Activated CD8-positive, alpha-beta T cell treated with anti-CD3 and anti-CD28 coated beads for 36 hours (primary cell): ENCODE measurements around the gene LY6G6D. TPM values are rescaled to one million over a fixed set of nuclear protein-coding genes. Genes with fewer than 3 reads are reported as not detected.
A peak's percentile ranks its signal among the peaks of the same experiment; 100 is the strongest.

Experiments used
- ATAC-seq: fragments of 200-7000 bp; cut with Tn5 transposase; one replicate; pipeline ENCODE4 v1.10.0; 2021; ENCODE audit warnings: mild to moderate bottlenecking, moderate library complexity
- CTCF ChIA-PET: fragments of 350-600 bp; sonication (Branson Sonifier 250); formaldehyde crosslinking; loops from one replicate; lab custom pipeline; 2021; ENCODE audit warnings: antibody characterized with exemption; lab: Charles Lee
- POLR2A ChIA-PET: fragments of 350-600 bp; sonication (Branson Sonifier 250); formaldehyde crosslinking; loops from one replicate; lab custom pipeline; 2021; ENCODE audit warnings: antibody characterized with exemption; lab: Charles Lee
- DNase-seq: peaks from one replicate; pipeline ENCODE4 v3.0.0-alpha.2; 2020
- H3K27ac Mint-ChIP-seq: one replicate; pipeline ENCODE4 v1.8.0; 2021; ENCODE audit warnings: mild to moderate bottlenecking, mixed read lengths
- H3K27me3 Mint-ChIP-seq: one replicate; pipeline ENCODE4 v1.8.0; 2021; ENCODE audit warnings: mixed read lengths
- H3K36me3 Mint-ChIP-seq: one replicate; pipeline ENCODE4 v1.8.0; 2021; ENCODE audit warnings: low read depth, mixed read lengths
- H3K4me1 Mint-ChIP-seq: one replicate; pipeline ENCODE4 v1.8.0; 2021; ENCODE audit warnings: low read depth, mixed read lengths
- H3K4me3 Mint-ChIP-seq: one replicate; pipeline ENCODE4 v1.8.0; 2021; ENCODE audit warnings: mild to moderate bottlenecking, moderate library complexity, mixed read lengths
- H3K9me3 Mint-ChIP-seq: one replicate; pipeline ENCODE4 v1.8.0; 2021; ENCODE audit warnings: mixed read lengths
- CTCF ChIP-seq: fragments of 200-600 bp; IDR thresholded peaks from one replicate; pipeline ENCODE4 v1.8.0; 2022; ENCODE audit warnings: antibody characterized with exemption, mild to moderate bottlenecking
- intact Hi-C: fragments of 100-400 bp; cut with micrococcal nuclease; formaldehyde crosslinking; loops from one replicate; pipeline ENCODE4 v1.10.0; 2022
- total RNA-seq, 2 experiments: library from RNA; stranded (reverse); gene quantifications; one replicate each; pipeline ENCODE4 v1.2.3, GENCODE V29; 2021

Gene LY6G6D
- total RNA-seq, 2 experiments from 2014 or later: not detected

DNA sequence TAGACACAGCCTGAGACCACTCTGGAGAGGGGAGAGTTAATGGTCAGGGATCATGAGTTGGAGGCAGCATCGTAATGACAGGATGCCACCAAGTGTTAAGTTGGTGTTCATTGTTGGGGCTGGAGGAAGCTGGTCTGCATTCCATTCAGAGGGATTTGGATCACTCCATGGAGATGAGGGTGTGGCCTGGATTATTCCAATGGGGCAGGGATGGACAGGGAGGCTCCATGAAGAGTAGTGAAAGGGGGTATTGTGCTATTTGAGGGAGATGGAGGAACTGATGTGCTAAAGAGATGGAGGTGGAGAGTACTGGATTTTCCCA lies 48.4 kb downstream of the LY6G6D start:
- POLR2A ChIA-PET: interaction anchor here (1.0 to 1.5 kb wide), 3 partner anchors 9 to 221 kb away, joined by 3 read pairs; no protein-coding TSS in a partner anchor
- no peaks in the 10 kb centered on the region for H3K9me3 Mint-ChIP-seq
- CTCF ChIA-PET: no interaction called here
- peaks cover 37% of the 10 kb centered on the region for H3K36me3 Mint-ChIP-seq
- no peak overlapping the region for H3K4me3 Mint-ChIP-seq
- no peaks in the 10 kb centered on the region for H3K27me3 Mint-ChIP-seq
- no peak overlapping the region for H3K27ac Mint-ChIP-seq
- intact Hi-C loops: no loop called here
- ATAC-seq (no peak), DNase-seq (no peak)
- no peak for TF ChIP-seq CTCF
- no peaks in the 10 kb centered on the region for H3K4me1 Mint-ChIP-seq

- Mint-ChIP-seq H3K27me3 (no peaks in the 10 kb centered on the region), H3K4me3 (no peak overlapping the region), H3K27ac (no peak overlapping the region), H3K36me3 (peaks cover 31% of the 10 kb centered on the region), H3K4me1 (no peaks in the 10 kb centered on the region), H3K9me3 (no peaks in the 10 kb centered on the region)
- ChIA-PET CTCF (no interaction called here), POLR2A (interaction anchor here (0.7 to 1.5 kb wide), 3 partner anchors 11 to 221 kb away, joined by 3 read pairs; partner anchors contain the start of gene LY6G6F)
- DNase-seq: no peak
- intact Hi-C loops: no loop called here
- ATAC-seq: peak; percentile 18
- no peak for TF ChIP-seq CTCF
Measured at GRCh38 chr6:31764198-31764597, 49.0 kb downstream of the LY6G6D start.

GRCh38 chr6:31765559-31765909 lies 50.4 kb downstream of the LY6G6D start:
- DNase-seq (no peak), ATAC-seq (no peak)
- no peak for TF ChIP-seq CTCF
- Mint-ChIP-seq H3K36me3 (peaks cover 18% of the 10 kb centered on the region), H3K9me3 (no peaks in the 10 kb centered on the region), H3K27ac (no peak overlapping the region), H3K4me3 (no peak overlapping the region), H3K4me1 (peaks cover 7% of the 10 kb centered on the region), H3K27me3 (no peaks in the 10 kb centered on the region)
- intact Hi-C loops: no loop called here
- CTCF ChIA-PET: no interaction called here
- POLR2A ChIA-PET: interaction anchor here (1.1 to 2.0 kb wide), 5 partner anchors 9 to 43 kb away, joined by 4 to 5 read pairs (median 5); partner anchors contain the start of genes LY6G6C, MPIG6B and VWA7

- ATAC-seq (no peak), DNase-seq (no peak)
- TF ChIP-seq CTCF: no peak
- Mint-ChIP-seq H3K27ac (no peak overlapping the region), H3K4me3 (no peak overlapping the region), H3K27me3 (no peaks in the 10 kb centered on the region), H3K9me3 (no peaks in the 10 kb centered on the region), H3K4me1 (peaks cover 9% of the 10 kb centered on the region), H3K36me3 (peaks cover 12% of the 10 kb centered on the region)
- POLR2A ChIA-PET: interaction anchor here (1.1 to 2.0 kb wide), 5 partner anchors 9 to 44 kb away, joined by 4 to 5 read pairs (median 5); partner anchors contain the start of genes LY6G6C, MPIG6B and VWA7
- CTCF ChIA-PET: interaction anchor here (0.6 kb wide), 1 partner anchor 38 kb away, joined by 3 read pairs; no protein-coding TSS in a partner anchor
- intact Hi-C loops: no loop called here
Measured at GRCh38 chr6:31765910-31766794, 51.0 kb downstream of the LY6G6D start.

DNA sequence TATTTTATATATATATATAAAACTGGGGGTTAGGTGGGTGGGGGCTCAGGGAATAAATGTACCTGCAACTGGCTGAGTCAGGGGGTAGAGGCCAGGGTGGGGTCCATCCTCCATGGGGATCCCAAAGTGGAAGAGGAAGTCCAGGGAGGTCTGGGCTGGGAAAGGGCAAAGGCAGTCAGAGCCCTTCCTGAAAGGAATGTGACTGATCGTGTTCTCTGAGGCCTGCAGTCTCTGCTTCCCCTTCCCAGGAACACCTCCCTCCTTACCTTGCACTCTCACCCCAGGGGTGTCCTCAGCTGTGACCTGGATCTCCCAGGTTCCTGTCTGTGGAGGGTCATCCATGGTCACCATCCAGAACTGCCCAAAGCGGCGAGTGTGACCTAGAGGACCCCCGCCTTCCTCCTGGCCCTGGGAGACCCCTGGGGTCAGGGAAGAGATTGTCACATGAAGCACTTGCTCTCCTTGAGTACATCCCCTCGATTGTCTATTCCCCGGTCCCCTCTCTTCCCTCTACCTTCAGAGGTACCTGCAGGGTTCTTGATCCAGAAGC lies 52.0 kb downstream of the LY6G6D start:
- TF ChIP-seq CTCF: no peak
- Mint-ChIP-seq H3K4me3 (no peak overlapping the region), H3K36me3 (peaks cover 5% of the 10 kb centered on the region), H3K4me1 (peaks cover 15% of the 10 kb centered on the region), H3K27ac (no peak overlapping the region), H3K9me3 (no peaks in the 10 kb centered on the region), H3K27me3 (no peaks in the 10 kb centered on the region)
- intact Hi-C loops: no loop called here
- ChIA-PET POLR2A (no interaction called here), CTCF (no interaction called here)
- ATAC-seq (no peak), DNase-seq (no peak)
